Right lobe of liver (tissue), 6 donors: ENCODE results near the gene ARMC2. TPM values are rescaled to one million over a fixed set of nuclear protein-coding genes. Genes with fewer than 3 reads are reported as not detected.
A peak's percentile ranks its signal among the peaks of the same experiment; 100 is the strongest.

ENCODE experiments used
- ATAC-seq, 4 donors: fragments of 200-7000 bp; cut with Tn5 transposase; one replicate each; pipeline ENCODE4 v1.9.1; 2020; ENCODE audit warnings: mild to moderate bottlenecking in 4 of 4, moderate library complexity in 4 of 4
- DNase-seq, 3 donors: peaks; one replicate each; pipeline ENCODE4 v3.0.0-alpha.2; 2020
- H3K27ac ChIP-seq, 3 donors: fragments of 200-600 bp; one replicate each; pipeline ENCODE4 v1.8.0; 2022
- H3K27me3 ChIP-seq, 2 donors: fragments of 200-600 bp; one replicate each; pipeline ENCODE4 v1.8.0; 2022
- H3K36me3 ChIP-seq, 4 donors: fragments of 200-600 bp; sonication (generic) in 1 of 4; one replicate each; pipeline versions ENCODE4 v1.5.1 to v1.8.0; 2017 to 2022; ENCODE audit warnings: control low read depth in 1 of 4
- H3K4me1 ChIP-seq, 4 donors: fragments of 200-600 bp; sonication (generic) in 1 of 4; one replicate each; pipeline versions ENCODE4 v1.5.1 to v1.8.0; 2017 to 2022; ENCODE audit warnings: control low read depth in 1 of 4
- H3K4me3 ChIP-seq, 3 donors: fragments of 200-600 bp; one replicate each; pipeline ENCODE4 v1.8.0; 2022
- H3K9me3 ChIP-seq, 4 donors: fragments of 200-600 bp; sonication (generic) in 1 of 4; one replicate each; pipeline versions ENCODE4 v1.5.1 to v1.8.0; 2017 to 2022; ENCODE audit warnings: control low read depth in 1 of 4
- POLR2A ChIP-seq: fragments of 450-650 bp; IDR thresholded peaks from one replicate; pipeline ENCODE4 v1.6.1; 2017; ENCODE audit warnings: antibody characterized with exemption, mild to moderate bottlenecking
- WGBS: methylation state at CpG from one replicate; pipeline ENCODE4 v1.1.6; 2018; ENCODE audit warnings: low coverage, low lambda C conversion rate; ENCODE audit not compliant: insufficient coverage; ENCODE audit errors: missing lambda C conversion rate; 5-methylcytosine and 5-hydroxymethylcytosine counted together
- intact Hi-C, 2 donors: fragments of 100-400 bp; cut with DNase I; formaldehyde crosslinking; loops; one replicate each; pipeline versions ENCODE4 v1.11.2 to v1.14.1; 2022
- total RNA-seq, 6 experiments: library from RNA; depleted of rRNA in 2 of 6; stranded (reverse); fragments of >200 nt in 2 of 6; fragmentation: NEBNext Ultra II Directional in 3 of 6; extraction: Animal tissue kit (Norgen Biotek cat#: 25700) in 3 of 6; gene quantifications; one replicate each; pipeline versions ENCODE4 v1.1.0 to v1.2.4, GENCODE V29; 2016 to 2023
- TF ChIP-seq, protein P1 (sequence below), 4 donors: fragments of 200-600 bp in 3 of 4; fragments of 450-650 bp in 1 of 4; IDR thresholded peaks; one replicate each; pipeline versions ENCODE4 v1.5.1 to v1.8.0; 2016 to 2022; ENCODE audit warnings: antibody characterized with exemption in 4 of 4, mild to moderate bottlenecking in 2 of 4
- donor health status: DM: no; HTN: yes; CAD: no.
- donor health status: DM: no; HTN: no; CAD: no.
- donor health status: DM: no; HTN: no; CAD: no.
- donor health status: DM: no; HTN: yes; CAD: no.
- donor health status: DM: no; HTN: yes; CAD: no.

ARMC2 gene
- total RNA-seq, 6 experiments from 2014 or later: 0.86 to 1.9 (median 1.0) TPM

- H3K4me1 ChIP-seq: no peaks in the 10 kb centered on the region
- no peaks in the 10 kb centered on the region for H3K9me3 ChIP-seq
- no peaks in the 10 kb centered on the region for H3K36me3 ChIP-seq
- WGBS: 100% methylated on average over 2 of the region's 2 CpGs
- no peak overlapping the region for H3K4me3 ChIP-seq
- H3K27ac ChIP-seq: no peak overlapping the region
- DNase-seq (no peak), ATAC-seq (no peak)
- TF ChIP-seq, protein P1, sequence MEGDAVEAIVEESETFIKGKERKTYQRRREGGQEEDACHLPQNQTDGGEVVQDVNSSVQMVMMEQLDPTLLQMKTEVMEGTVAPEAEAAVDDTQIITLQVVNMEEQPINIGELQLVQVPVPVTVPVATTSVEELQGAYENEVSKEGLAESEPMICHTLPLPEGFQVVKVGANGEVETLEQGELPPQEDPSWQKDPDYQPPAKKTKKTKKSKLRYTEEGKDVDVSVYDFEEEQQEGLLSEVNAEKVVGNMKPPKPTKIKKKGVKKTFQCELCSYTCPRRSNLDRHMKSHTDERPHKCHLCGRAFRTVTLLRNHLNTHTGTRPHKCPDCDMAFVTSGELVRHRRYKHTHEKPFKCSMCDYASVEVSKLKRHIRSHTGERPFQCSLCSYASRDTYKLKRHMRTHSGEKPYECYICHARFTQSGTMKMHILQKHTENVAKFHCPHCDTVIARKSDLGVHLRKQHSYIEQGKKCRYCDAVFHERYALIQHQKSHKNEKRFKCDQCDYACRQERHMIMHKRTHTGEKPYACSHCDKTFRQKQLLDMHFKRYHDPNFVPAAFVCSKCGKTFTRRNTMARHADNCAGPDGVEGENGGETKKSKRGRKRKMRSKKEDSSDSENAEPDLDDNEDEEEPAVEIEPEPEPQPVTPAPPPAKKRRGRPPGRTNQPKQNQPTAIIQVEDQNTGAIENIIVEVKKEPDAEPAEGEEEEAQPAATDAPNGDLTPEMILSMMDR (IDR thresholded peaks at IDR 0.05): no peak
- TF ChIP-seq POLR2A: no peak
- no peaks in the 10 kb centered on the region for H3K27me3 ChIP-seq
- intact Hi-C loops: no loop called here
Observed at GRCh38 chr6:108870357-108870756, 22.1 kb downstream of the ARMC2 start.

- Histone ChIP-seq H3K27me3 (no peaks in the 10 kb centered on the region), H3K4me3 (no peak overlapping the region), H3K9me3 (no peaks in the 10 kb centered on the region), H3K36me3 (no peaks in the 10 kb centered on the region), H3K4me1 (no peaks in the 10 kb centered on the region), H3K27ac (no peak overlapping the region)
- 59% methylated on average over 6 of the region's 7 CpGs for WGBS
- peak in 3 of 4 donors; percentile 20 to 46 (median 24) for ATAC-seq
- intact Hi-C loops: no loop called here
- TF ChIP-seq, protein P1 (IDR thresholded peaks at IDR 0.05): no peak
- TF ChIP-seq POLR2A: no peak
- no peak for DNase-seq
Observed at GRCh38 chr6:108872141-108872557, 23.9 kb downstream of the ARMC2 start.

DNA sequence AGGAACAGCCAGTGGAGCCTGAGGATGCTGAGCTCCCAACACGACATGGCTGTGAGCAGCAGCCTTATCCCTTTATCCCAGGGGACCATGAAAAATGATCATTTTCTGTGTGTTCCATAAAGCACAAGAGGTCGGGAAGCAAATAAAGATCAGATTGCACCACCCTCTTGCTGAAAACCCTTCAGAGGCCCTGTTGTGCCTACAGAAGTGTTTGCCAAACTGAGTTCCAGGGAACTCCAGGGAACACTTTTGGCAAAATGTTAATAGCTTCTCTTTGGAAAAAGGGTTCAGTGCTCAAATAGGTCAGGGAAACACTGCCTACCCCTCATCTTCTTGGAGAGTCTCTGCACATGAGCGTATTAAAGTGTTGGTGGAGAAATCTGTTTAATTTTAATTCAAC, 24.4 kb downstream of the ARMC2 start:
- Histone ChIP-seq H3K27me3 (no peaks in the 10 kb centered on the region), H3K36me3 (no peaks in the 10 kb centered on the region), H3K4me3 (no peak overlapping the region), H3K9me3 (no peaks in the 10 kb centered on the region), H3K27ac (no peak overlapping the region), H3K4me1 (no peaks in the 10 kb centered on the region)
- no peak for DNase-seq
- TF ChIP-seq, protein P1 (IDR thresholded peaks at IDR 0.05): no peak
- TF ChIP-seq POLR2A: no peak
- WGBS: 65% methylated on average over 3 of the region's 3 CpGs
- ATAC-seq: no peak
- intact Hi-C loops: no loop called here

DNA sequence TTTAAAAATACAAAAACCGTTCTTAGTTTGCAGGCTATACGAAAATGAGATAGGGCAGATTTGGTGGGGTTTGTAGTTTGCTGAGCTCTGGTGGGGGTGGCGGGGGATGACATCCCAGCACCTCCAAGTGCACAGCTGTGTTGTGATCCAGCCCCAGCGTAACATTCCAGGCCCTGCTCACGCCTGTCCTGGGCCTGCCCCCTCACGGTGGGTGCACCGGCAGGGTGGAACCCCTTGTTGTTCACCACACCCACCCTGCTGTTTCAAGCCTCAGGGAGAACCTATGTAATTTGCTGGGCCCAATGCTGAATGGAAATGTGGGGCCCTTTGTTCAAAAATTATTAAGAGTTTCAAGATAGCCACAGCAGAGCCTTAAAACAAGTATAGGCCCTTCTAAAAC, 25.0 kb downstream of the ARMC2 start:
- 88% methylated on average over 3 of the region's 7 CpGs for WGBS
- no peak for DNase-seq
- Histone ChIP-seq H3K4me1 (no peaks in the 10 kb centered on the region), H3K9me3 (no peaks in the 10 kb centered on the region), H3K27me3 (no peaks in the 10 kb centered on the region), H3K4me3 (no peak overlapping the region), H3K36me3 (no peaks in the 10 kb centered on the region), H3K27ac (no peak overlapping the region)
- ATAC-seq: no peak
- TF ChIP-seq POLR2A: no peak
- TF ChIP-seq, protein P1 (IDR thresholded peaks at IDR 0.05): no peak
- intact Hi-C loops: no loop called here

DNA sequence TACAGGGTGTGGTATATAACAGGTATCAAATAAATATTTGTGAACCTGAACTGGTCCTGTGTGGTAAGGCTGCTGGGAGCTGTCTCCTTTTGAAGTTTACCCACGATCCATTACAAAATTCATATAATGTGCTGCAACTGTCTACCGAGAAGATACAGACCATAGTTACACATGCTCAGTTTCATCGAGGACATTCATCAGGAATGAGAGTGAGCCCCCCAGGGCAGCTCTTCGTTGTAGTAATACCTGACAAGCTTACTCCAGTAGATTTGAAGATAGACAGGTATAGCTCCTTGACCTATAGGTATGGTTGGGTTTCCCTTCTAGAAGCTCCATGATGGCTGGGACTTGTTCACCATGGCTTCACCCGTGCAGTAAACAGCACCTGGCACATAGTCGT, 25.7 kb downstream of the ARMC2 start:
- no peaks in the 10 kb centered on the region for H3K36me3 ChIP-seq
- no peaks in the 10 kb centered on the region for H3K9me3 ChIP-seq
- H3K27me3 ChIP-seq: no peaks in the 10 kb centered on the region
- no peak overlapping the region for H3K4me3 ChIP-seq
- H3K4me1 ChIP-seq: no peaks in the 10 kb centered on the region
- no peak for DNase-seq
- WGBS: 89% methylated on average over 6 of the region's 6 CpGs
- intact Hi-C loops: no loop called here
- no peak for ATAC-seq
- no peak overlapping the region for H3K27ac ChIP-seq
- no peak for TF ChIP-seq POLR2A
- TF ChIP-seq, protein P1 (IDR thresholded peaks at IDR 0.05): no peak
